ENCODE data around the gene SS18. TPM values are rescaled to one million over a fixed set of nuclear protein-coding genes. Genes with fewer than 3 reads are reported as not detected.

Gene SS18
- total and polyA plus RNA-seq, 4 donors = 16.3 to 74.7 (median 34.5) TPM

GRCh38 chr18:26003356-26003755 lies 87.1 kb downstream of the SS18 start:
- Histone ChIP-seq H3K4me3 (ENCODE audit: low read depth in 1 of 3, low read length in 3 of 3) (no peak overlapping the region), H3K36me3 (ENCODE audit: control insufficient read depth in 4 of 4, insufficient read depth in 3 of 4, low read depth in 1 of 4, low read length in 3 of 4) (no peaks in the 10 kb centered on the region), H3K27ac (ENCODE audit: low read depth in 1 of 2, low read length in 2 of 2) (no peak overlapping the region), H3K27me3 (ENCODE audit: control insufficient read depth in 4 of 4, insufficient read depth in 4 of 4, low read length in 3 of 4) (no peaks in the 10 kb centered on the region), H3K9me3 (ENCODE audit: control insufficient read depth in 4 of 4, low read length in 3 of 4) (no peaks in the 10 kb centered on the region), H3K9ac (ENCODE audit: low read depth in 1 of 2, low read length in 2 of 2) (no peak overlapping the region), H3K4me1 (ENCODE audit: control insufficient read depth in 4 of 4, insufficient read depth in 4 of 4, low read length in 3 of 4) (no peaks in the 10 kb centered on the region)
- DNase-seq (ENCODE audit: low spot score) = no peak
- WGBS = 83% methylated on average over 2 of the region's 2 CpGs
- TF ChIP-seq REST (IDR thresholded peaks at IDR 0.05) = no peak

GRCh38 chr18:26002375-26002910 lies 88.0 kb downstream of the SS18 start:
- Histone ChIP-seq H3K4me3 (ENCODE audit: low read depth in 1 of 3, low read length in 3 of 3) (no peak overlapping the region), H3K36me3 (ENCODE audit: control insufficient read depth in 4 of 4, insufficient read depth in 3 of 4, low read depth in 1 of 4, low read length in 3 of 4) (no peaks in the 10 kb centered on the region), H3K27me3 (ENCODE audit: control insufficient read depth in 4 of 4, insufficient read depth in 4 of 4, low read length in 3 of 4) (no peaks in the 10 kb centered on the region), H3K27ac (ENCODE audit: low read depth in 1 of 2, low read length in 2 of 2) (no peak overlapping the region), H3K9ac (ENCODE audit: low read depth in 1 of 2, low read length in 2 of 2) (no peak overlapping the region), H3K4me1 (ENCODE audit: control insufficient read depth in 4 of 4, insufficient read depth in 4 of 4, low read length in 3 of 4) (no peaks in the 10 kb centered on the region), H3K9me3 (ENCODE audit: control insufficient read depth in 4 of 4, low read length in 3 of 4) (no peaks in the 10 kb centered on the region)
- TF ChIP-seq HNF4G (IDR thresholded peaks at IDR 0.05) (no peak), NR2F2 (IDR thresholded peaks at IDR 0.05) (no peak), RAD21 (IDR thresholded peaks at IDR 0.05) (no peak), GABPA (IDR thresholded peaks at IDR 0.05 in 1 of 2, conservative IDR thresholded peaks at IDR 0.05 in 1 of 2) (no peak), FOXA1 (IDR thresholded peaks at IDR 0.05) (no peak), TAF1 (conservative IDR thresholded peaks at IDR 0.05) (no peak), ZBTB33 (IDR thresholded peaks at IDR 0.05) (no peak), MAX (IDR thresholded peaks at IDR 0.05) (no peak), RXRA (IDR thresholded peaks at IDR 0.05) (no peak), REST (IDR thresholded peaks at IDR 0.05) (no peak), YY1 (IDR thresholded peaks at IDR 0.05) (no peak), HNF4A (conservative IDR thresholded peaks at IDR 0.05) (no peak), EGR1 (IDR thresholded peaks at IDR 0.05; ENCODE audit: low read depth in 2 of 2) (no peak)
- DNase-seq (ENCODE audit: low spot score) = no peak
- WGBS = 80% methylated on average over 1 of the region's 1 CpG
